ENCODE data around the gene RPL28.
"Not testable (repeated sequence)": the region's sequence is repeated elsewhere in the genome, so short reads cannot be mapped to it uniquely, and the experiment has no call there.

Gene RPL28

DNA sequence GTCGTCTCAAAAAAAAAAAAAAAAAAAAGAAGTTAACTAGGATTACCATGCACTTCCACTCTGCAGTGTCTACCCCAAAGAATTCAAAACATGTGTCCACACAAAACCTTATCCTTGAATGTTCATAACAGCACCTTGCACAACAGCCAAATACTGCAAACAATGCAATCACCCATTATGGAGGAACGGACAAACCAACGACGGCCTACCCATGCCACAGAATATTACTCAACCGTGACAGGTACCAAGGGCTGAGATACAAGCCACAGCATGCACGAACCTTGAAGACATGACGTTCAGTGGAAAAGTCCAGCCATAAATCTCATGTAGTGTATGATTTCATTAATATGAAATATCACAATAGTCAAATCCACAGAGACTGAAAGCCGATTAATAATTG lies 60.3 kb downstream of the RPL28 start:
- Histone ChIP-seq H4K20me1 (ENCODE audit: insufficient read depth, low read length) (no peaks in the 10 kb centered on the region), H3K4me3 (ENCODE audit: low read length) (no peak overlapping the region), H3F3A (ENCODE audit: insufficient read depth, low read length) (no peaks in the 10 kb centered on the region), H3K27me3 (replicated peaks; ENCODE audit: insufficient read depth, low read length) (peaks cover 68% of the 10 kb centered on the region), H2AFZ (ENCODE audit: low read length) (no peak overlapping the region), H3K9ac (ENCODE audit: low read length) (no peak overlapping the region), H3K4me2 (ENCODE audit: low read depth, low read length) (no peak overlapping the region), H3K79me2 (ENCODE audit: low read length) (no peaks in the 10 kb centered on the region), H3K4me1 (ENCODE audit: low read length) (no peaks in the 10 kb centered on the region), H3K36me3 (replicated peaks; ENCODE audit: insufficient read depth, low read length) (no peaks in the 10 kb centered on the region), H3K9me2 (replicated peaks; ENCODE audit: insufficient read depth, low read length) (no peaks in the 10 kb centered on the region), H3K27ac (ENCODE audit: low read length) (no peak overlapping the region), H3K9me3 (replicated peaks; ENCODE audit: insufficient read depth, low read length) (no peaks in the 10 kb centered on the region)
- DNase-seq: no peak
- no peak for TF ChIP-seq EZH2 (optimal IDR thresholded peaks at IDR 0.05; ENCODE audit: low read depth, low read length)
- TF ChIP-seq CTCF (IDR thresholded peaks at IDR 0.05; ENCODE audit: low read length): no peak
- no peak for TF ChIP-seq EZH2phosphoT487 (IDR thresholded peaks at IDR 0.05; ENCODE audit: low read length)

DNA sequence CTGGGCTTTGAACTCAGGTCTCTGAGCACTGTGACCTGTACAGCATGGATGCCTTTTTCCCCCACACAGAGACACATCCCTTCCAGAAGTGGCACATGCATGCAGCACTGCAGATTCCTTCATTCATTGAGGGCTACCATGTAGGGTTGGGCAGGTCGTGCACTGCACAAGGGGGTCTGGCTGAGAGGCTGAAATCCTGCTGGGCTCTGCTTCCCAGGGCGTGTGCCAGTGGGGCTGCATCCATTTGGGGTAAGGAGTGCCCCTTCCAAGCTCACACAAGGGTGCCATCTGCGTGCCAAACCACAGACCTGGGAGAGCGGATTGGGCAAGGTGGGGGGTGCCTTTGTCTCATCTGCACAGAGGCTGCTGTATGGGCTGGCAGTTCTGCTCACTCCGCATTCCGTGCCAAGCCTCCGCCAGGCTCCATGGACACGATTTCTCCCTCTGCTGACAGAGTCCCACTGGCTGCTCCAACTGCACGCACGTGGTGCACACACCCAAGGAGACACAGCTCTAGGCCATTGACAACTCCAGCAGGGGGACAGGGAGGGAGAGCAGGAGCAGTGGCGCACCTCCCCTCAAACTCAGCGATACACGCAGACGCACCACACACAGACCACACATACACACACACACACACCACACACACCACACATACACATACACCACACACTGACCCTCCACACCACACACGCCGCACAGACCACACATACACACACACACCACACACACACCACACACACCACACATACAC lies 61.9 kb downstream of the RPL28 start:
- no peak for DNase-seq
- Histone ChIP-seq H3F3A (ENCODE audit: insufficient read depth, low read length) (no peaks in the 10 kb centered on the region), H3K27ac (ENCODE audit: low read length) (no peak overlapping the region), H4K20me1 (ENCODE audit: insufficient read depth, low read length) (no peaks in the 10 kb centered on the region), H3K4me2 (ENCODE audit: low read depth, low read length) (no peak overlapping the region), H2AFZ (ENCODE audit: low read length) (no peak overlapping the region), H3K4me1 (ENCODE audit: low read length) (no peaks in the 10 kb centered on the region), H3K9ac (ENCODE audit: low read length) (no peak overlapping the region), H3K79me2 (ENCODE audit: low read length) (no peaks in the 10 kb centered on the region), H3K9me3 (replicated peaks; ENCODE audit: insufficient read depth, low read length) (no peaks in the 10 kb centered on the region), H3K27me3 (replicated peaks; ENCODE audit: insufficient read depth, low read length) (peaks cover 68% of the 10 kb centered on the region), H3K4me3 (ENCODE audit: low read length) (no peak overlapping the region), H3K36me3 (replicated peaks; ENCODE audit: insufficient read depth, low read length) (no peaks in the 10 kb centered on the region), H3K9me2 (replicated peaks; ENCODE audit: insufficient read depth, low read length) (no peaks in the 10 kb centered on the region)
- TF ChIP-seq EZH2 (optimal IDR thresholded peaks at IDR 0.05; ENCODE audit: low read depth, low read length): no peak
- no peak for TF ChIP-seq EZH2phosphoT487 (IDR thresholded peaks at IDR 0.05; ENCODE audit: low read length)

DNA sequence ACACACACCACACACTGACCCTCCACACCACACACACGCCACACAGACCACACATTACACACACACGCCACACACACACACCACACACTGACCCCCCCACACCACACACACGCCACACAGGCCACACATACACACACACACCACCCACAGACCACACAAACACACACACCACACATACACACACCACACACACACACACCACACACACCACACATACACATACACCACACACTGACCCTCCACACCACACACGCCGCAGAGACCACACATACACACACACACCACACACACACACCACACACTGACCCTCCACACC lies 62.4 kb downstream of the RPL28 start:
- not testable (repeated sequence) for H3K9ac ChIP-seq (ENCODE audit: low read length); H3K4me2 ChIP-seq (ENCODE audit: low read depth, low read length); H3K36me3 ChIP-seq (replicated peaks; ENCODE audit: insufficient read depth, low read length); H3K4me3 ChIP-seq (ENCODE audit: low read length); H3F3A ChIP-seq (ENCODE audit: insufficient read depth, low read length); H3K4me1 ChIP-seq (ENCODE audit: low read length); DNase-seq; H3K9me3 ChIP-seq (replicated peaks; ENCODE audit: insufficient read depth, low read length); H2AFZ ChIP-seq (ENCODE audit: low read length); H3K79me2 ChIP-seq (ENCODE audit: low read length); H3K9me2 ChIP-seq (replicated peaks; ENCODE audit: insufficient read depth, low read length); H4K20me1 ChIP-seq (ENCODE audit: insufficient read depth, low read length); H3K27ac ChIP-seq (ENCODE audit: low read length)
- H3K27me3 ChIP-seq (replicated peaks; ENCODE audit: insufficient read depth, low read length): peaks cover 66% of the 10 kb centered on the region

- Histone ChIP-seq H3K9me3 (replicated peaks; ENCODE audit: insufficient read depth, low read length) (no peaks in the 10 kb centered on the region), H2AFZ (ENCODE audit: low read length) (no peak overlapping the region), H3K4me1 (ENCODE audit: low read length) (no peaks in the 10 kb centered on the region), H3K4me2 (ENCODE audit: low read depth, low read length) (no peak overlapping the region), H3K36me3 (replicated peaks; ENCODE audit: insufficient read depth, low read length) (no peaks in the 10 kb centered on the region), H3K79me2 (ENCODE audit: low read length) (no peaks in the 10 kb centered on the region), H4K20me1 (ENCODE audit: insufficient read depth, low read length) (no peaks in the 10 kb centered on the region), H3F3A (ENCODE audit: insufficient read depth, low read length) (no peaks in the 10 kb centered on the region), H3K4me3 (ENCODE audit: low read length) (no peak overlapping the region), H3K9me2 (replicated peaks; ENCODE audit: insufficient read depth, low read length) (no peaks in the 10 kb centered on the region), H3K27ac (ENCODE audit: low read length) (no peak overlapping the region), H3K27me3 (replicated peaks; ENCODE audit: insufficient read depth, low read length) (peaks cover 53% of the 10 kb centered on the region), H3K9ac (ENCODE audit: low read length) (no peak overlapping the region)
- TF ChIP-seq EZH2phosphoT487 (IDR thresholded peaks at IDR 0.05; ENCODE audit: low read length) (no peak), EZH2 (optimal IDR thresholded peaks at IDR 0.05; ENCODE audit: low read depth, low read length) (no peak), CTCF (IDR thresholded peaks at IDR 0.05; ENCODE audit: low read length) (no peak)
- no peak for DNase-seq
These were observed 63.7 kb downstream of the RPL28 start for GRCh38 chr19:55449469-55449868.
